IMR-90 (cell line): ENCODE data around the gene ITGAX.

Source experiments
- CEBPB ChIP-seq: IDR thresholded peaks from 2 replicates; pipeline ENCODE4 v1.6.1; 2012; ENCODE audit warnings: low read depth, low read length, improper control_type of control experiment
- CTCF ChIP-seq: conservative IDR thresholded peaks from 2 replicates; pipeline ENCODE4 v1.5.1; 2012; ENCODE audit warnings: mild to moderate bottlenecking, low read depth, low read length, improper control_type of control experiment
- RAD21 ChIP-seq: IDR thresholded peaks from 2 replicates; pipeline ENCODE4 v1.6.1; 2012; ENCODE audit warnings: low read length, improper control_type of control experiment

GRCh38 chr16:31386157-31386984, 31.4 kb downstream of the ITGAX start:
- TF ChIP-seq CTCF (no peak), RAD21 (no peak), CEBPB (0 out of 2 replicates have a peak, but pooled peaks have one; percentile 44)
